Measurements from ENCODE around the gene MIA2. TPM values are rescaled to one million over a fixed set of nuclear protein-coding genes. Genes with fewer than 3 reads are reported as not detected.

The MIA2 gene
- total and polyA plus RNA-seq, 3 experiments from 2014 or later = 19.5 to 27.8 (median 21.0) TPM

DNA sequence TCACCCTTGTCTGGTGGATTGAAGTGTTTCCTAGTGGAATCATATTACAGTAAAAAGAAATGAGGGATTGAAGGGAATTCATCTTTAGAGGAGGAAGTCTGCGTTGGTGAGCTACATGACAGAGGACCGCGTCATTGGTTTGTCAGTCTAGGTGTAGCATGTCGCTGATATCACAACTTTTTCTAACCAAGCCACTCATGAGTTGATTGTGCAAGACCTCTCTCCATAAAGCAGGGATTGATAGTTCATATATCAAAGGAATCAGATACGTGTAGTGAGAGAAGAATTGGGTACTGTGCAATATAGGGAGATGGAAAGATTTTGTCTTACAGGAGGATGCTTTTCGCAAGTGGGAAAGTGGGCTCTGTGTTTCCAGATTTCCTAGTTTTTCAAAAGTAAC, 201.5 kb downstream of the MIA2 start:
- CTCF ChIA-PET = interaction anchor here (1.3 to 1.4 kb wide), 2 partner anchors 9 kb away, joined by 3 to 4 read pairs; no protein-coding TSS in a partner anchor
- H3K27ac ChIP-seq (ENCODE audit: low read depth, low read length) = no peak overlapping the region

More for the DNA sequence above, 201.5 kb downstream of the MIA2 start:
- Histone ChIP-seq H3K9me3 (ENCODE audit: low read length) (no peaks in the 10 kb centered on the region), H3K4me1 (ENCODE audit: insufficient read depth, low read length) (peaks cover 14% of the 10 kb centered on the region), H3K27me3 (ENCODE audit: insufficient read depth, low read length, poor library complexity, severe bottlenecking) (no peaks in the 10 kb centered on the region), H3K36me3 (ENCODE audit: insufficient read depth, low read length) (no peaks in the 10 kb centered on the region), H3K4me3 (ENCODE audit: low read length) (no peak overlapping the region)
- Mint-ChIP-seq H3K4me1 (peaks cover 10 to 20% (median 20%) of the 10 kb centered on the region in 3 donors), H3K27me3 (peaks cover 0 to 2% of the 10 kb centered on the region in 2 donors), H3K9me3 (no peaks in the 10 kb centered on the region), H3K4me3 (no peak overlapping the region), H3K36me3 (peaks cover 0 to 17% (median 0%) of the 10 kb centered on the region in 3 donors), H3K27ac (no peak overlapping the region)
- no peak for DNase-seq
- POLR2A ChIA-PET = no interaction called here

Other genes starting within 250 kb of the MIA2 start
- 10 to 100 TPM; 37.4 to 37.9 TPM for gene SEC23A, start 130.7 kb upstream of the MIA2 start, total RNA-seq
- gene SEC23A, start 130.7 kb upstream of the MIA2 start, polyA plus RNA-seq = 43.6 TPM
- 10 to 100 TPM; 17.0 to 18.1 TPM for gene GEMIN2, start 119.6 kb upstream of the MIA2 start, total RNA-seq
- 10.1 TPM for gene GEMIN2, start 119.6 kb upstream of the MIA2 start, polyA plus RNA-seq
- gene TRAPPC6B, start 63.6 kb upstream of the MIA2 start, total RNA-seq = 10 to 100 TPM; 25.9 to 28.7 TPM
- gene TRAPPC6B, start 63.6 kb upstream of the MIA2 start, polyA plus RNA-seq = 14.4 TPM
- 10 to 100 TPM; 92.5 to 94.0 TPM for gene PNN, start 58.7 kb upstream of the MIA2 start, total RNA-seq
- gene PNN, start 58.7 kb upstream of the MIA2 start, polyA plus RNA-seq = 29.8 TPM
- 10 to 100 TPM; 19.4 to 20.1 TPM for gene FBXO33, start 198.5 kb downstream of the MIA2 start, total RNA-seq
- 15.3 TPM for gene FBXO33, start 198.5 kb downstream of the MIA2 start, polyA plus RNA-seq

Measured in CD8-positive, alpha-beta memory T cell (primary cell).